HG02981 (cell line): ENCODE results near the gene ZNF488.

Source experiments
- ATAC-seq: cut with Tn5 transposase; IDR thresholded peaks from one replicate; pipeline ENCODE4 v1.9.1; 2021; ENCODE audit warnings: mild to moderate bottlenecking, moderate library complexity; ENCODE audit not compliant: unreplicated experiment

The ZNF488 gene

DNA sequence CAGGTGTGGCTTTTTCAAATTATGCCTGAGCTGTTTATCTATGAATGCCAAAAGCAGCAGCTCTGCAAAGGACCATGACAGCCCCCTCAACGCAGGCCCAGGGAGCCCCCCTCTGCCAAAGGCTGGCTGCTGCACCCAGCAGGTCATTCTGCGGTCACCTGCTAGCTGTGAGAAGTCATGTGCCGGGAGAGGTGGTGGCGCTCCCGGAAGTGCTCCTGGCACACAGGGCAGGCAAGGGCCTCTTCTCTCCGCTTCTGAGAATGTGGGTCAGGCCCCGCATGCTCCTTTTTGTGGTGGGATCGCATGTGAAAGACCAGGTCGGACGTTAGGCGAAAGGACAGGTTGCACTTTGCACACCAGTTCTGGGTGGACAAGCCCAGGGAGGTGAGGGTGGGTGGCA lies 16.4 kb downstream of the ZNF488 start:
- no peak for ATAC-seq

DNA sequence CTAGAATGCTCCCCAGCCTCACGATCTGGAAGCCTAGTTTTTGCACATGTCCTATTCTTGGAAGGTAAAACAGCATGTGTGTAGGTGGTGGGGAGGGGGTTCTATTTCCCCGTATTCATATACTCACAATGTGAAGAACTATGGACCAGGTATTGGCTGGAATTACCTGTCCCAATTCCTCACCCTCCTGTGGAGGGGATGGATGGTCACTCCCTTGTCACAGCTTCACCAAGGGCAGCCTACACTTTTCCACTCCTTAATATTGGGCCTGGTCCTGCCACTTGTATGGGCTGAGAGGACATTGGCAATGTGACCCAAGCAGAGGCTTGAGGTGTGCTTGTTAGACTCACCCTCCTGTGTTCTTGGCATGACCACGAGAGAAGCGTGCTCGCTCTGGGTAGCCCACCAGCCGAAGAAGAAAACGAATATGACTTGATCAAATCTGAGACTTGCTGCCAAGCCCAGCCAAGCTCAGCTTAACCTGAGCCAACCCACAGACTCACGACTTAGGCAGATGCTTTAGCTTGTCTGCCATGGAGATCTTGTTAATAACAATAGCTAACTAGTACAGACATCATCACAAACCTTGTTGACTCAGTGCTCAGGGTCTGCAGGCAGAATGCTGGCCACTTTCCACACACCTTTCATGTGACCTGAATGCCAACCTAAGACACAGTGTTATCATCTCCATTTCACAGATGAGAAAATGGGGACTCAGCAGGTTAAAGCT lies 17.2 kb downstream of the ZNF488 start:
- no peak for ATAC-seq

DNA sequence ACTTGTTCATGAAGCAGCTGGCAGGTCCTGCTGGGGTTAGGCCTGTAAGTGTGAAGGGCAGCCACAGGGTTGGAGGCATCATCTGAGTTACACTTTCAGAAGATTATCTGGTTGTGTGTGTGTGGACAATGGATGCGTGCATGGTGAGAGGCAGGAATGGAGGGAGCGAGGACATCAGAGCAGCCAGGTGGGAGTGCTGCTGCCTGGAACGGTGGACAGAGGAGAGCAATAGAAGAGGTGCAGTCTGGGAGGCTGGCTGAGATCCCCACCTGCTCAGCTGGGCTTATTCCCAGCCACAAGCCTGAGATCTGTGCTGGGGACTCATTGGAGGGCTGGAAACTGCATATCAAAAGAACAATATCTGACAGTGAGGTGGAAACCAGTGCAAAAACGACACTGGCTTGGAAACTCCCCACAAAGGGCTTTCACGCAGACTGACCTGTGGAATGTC lies 17.9 kb downstream of the ZNF488 start:
- ATAC-seq = no peak

DNA sequence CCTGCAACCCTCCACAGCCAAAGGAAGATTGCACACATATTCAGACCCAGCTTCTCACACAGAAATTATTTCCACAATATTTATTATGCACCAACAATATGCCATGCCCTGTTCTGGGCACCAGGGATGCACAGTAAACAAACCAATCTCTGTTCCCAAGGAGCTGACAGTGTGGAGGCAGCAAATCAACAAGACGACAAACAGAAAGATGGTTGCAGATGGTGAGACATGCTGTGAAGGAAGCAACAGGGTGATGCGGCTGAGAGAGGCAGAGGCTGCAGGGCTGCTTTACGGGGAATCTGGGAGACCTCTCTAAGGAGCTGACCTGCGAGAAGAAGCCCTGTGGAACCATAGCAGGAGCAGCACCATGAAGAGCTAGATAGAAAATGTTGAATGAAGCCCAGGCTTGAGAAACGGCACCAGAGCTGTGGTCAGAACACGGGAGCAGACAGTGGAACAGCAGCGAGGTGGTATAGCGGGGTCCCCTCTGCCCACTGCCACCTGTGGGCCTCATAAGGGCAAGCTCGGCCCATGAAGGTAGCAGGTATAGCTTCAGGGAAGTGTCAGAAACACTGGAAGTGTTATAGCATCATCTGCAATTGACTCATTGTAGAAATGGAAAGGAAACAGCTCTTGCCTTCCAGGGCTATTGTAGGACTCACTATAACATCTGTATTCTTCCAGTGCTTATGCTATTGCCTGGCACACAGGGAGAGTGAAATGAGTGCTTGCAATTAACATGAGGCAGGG lies 18.5 kb downstream of the ZNF488 start:
- ATAC-seq = no peak

DNA sequence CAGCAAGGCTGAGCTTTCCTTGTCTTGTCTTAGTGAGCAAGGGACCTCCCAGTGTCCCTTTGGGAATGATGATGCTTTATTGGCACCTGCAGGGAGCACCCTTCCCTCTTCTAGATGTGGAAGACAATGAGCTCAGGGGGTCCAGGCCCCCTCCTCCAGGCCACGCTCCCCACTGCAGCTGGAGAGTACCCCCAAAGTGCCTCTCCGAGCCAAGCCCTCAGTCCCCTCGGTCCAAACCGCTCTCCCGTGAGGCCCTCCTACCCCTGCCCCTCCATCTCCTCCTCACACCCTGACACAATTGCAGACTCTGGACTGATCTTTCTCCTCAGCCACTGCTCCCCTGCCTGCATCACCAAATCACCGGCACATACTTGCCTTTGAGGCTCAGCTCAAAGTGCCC lies 19.2 kb downstream of the ZNF488 start:
- no peak for ATAC-seq

DNA sequence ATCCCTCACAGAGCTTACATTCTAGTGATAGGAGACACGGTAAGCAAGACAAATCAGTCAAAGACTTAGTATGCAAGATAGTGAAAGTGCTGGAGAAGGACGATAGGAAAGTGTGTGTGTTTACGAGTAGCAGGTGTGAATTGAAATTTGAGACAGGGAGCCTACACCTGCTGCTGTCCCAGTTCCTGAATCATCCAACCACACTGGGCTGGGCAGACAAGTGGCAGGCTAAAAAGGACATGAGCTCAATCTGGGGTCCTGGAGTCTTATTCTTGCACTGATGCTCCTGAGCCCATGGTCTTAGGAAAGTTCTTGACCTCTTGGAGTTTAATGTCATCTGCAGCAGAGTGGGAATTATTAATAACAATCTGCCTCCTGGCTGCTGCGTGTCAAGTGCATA lies 19.7 kb downstream of the ZNF488 start:
- no peak for ATAC-seq

DNA sequence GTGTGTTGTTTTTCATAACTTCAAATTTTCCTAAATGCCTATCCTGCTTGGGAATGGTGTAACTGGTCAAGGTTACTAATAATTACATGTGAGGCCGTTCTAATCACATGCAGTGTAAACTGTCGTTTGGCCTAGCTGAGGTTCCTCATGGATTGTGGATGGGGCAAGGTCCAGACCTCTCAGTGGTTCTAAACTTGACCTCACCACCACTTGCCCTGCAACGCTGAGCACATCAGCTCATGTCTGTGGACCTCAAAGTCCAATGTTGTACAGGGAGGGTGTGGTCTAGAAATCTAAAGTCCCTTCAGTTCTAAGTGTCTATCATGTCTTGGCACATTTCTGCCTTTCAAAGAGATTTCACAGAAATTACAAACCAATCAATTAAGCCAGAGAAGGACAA lies 20.3 kb downstream of the ZNF488 start:
- no peak for ATAC-seq

DNA sequence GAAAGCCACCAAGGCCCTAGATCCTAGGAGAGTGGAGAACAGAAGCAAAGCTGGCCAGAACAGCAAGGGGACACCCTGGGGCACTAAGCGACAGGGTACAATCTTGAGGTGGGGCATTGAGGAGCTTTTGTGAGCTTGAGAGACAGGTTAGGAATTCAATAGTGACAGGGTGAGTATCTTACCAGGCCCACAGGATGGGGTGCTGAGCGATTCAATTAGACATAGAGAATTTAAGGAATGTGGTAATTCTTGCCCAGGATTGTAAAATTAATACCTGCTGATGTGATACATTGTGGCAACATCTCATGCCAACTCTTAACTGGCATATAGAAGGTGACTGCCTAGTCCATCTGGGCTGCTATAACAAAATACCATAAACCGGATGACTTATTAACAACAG lies 21.9 kb downstream of the ZNF488 start:
- ATAC-seq = no peak

DNA sequence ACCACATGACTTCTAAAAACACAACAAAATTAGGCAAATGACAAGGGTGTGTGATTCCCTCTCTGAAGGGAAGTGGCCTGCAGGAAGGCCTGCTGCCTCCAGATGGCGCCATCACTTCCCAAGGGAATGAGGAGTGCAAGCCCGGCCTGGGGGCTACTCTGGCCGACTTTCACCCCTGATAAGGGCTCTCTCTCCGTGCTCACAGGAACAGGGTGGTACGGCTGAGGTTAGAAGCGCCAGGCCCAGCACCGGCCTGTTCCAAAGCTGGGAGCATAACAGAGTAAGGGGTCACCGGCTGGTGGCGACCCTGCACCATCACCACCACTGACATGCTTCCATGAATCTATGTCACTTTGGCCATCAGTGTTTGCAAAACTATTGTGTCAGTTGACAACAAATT lies 22.8 kb downstream of the ZNF488 start:
- ATAC-seq = no peak

DNA sequence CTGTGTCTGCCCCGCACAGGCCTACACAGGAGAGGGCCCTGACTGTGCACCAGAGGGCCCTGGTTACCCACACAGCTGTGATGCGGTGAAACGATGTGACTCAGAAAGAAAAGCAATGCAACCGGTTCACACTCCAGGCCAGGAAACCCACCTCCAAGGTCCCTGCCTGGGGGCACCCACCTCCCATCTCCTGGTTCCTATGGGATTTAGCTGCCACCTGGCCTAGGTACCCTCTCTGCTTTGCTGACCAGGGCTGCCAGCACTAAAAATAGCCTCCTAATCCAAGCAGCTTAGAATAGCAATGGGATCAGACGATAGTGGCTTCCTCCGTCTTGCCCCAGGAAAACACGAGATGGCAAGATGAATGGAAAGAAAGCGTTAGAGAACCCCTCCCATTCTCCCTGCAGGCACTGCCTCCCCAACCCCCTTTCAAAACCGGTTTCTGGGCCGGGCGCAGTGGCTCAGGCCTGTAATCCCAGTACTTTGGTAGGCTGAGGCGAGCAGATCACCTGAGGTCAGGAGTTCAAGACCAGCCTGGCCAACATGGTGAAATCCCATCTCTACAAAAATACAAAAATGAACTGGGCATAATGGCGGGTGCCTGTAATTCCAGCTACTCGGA lies 23.6 kb downstream of the ZNF488 start:
- ATAC-seq = no peak

DNA sequence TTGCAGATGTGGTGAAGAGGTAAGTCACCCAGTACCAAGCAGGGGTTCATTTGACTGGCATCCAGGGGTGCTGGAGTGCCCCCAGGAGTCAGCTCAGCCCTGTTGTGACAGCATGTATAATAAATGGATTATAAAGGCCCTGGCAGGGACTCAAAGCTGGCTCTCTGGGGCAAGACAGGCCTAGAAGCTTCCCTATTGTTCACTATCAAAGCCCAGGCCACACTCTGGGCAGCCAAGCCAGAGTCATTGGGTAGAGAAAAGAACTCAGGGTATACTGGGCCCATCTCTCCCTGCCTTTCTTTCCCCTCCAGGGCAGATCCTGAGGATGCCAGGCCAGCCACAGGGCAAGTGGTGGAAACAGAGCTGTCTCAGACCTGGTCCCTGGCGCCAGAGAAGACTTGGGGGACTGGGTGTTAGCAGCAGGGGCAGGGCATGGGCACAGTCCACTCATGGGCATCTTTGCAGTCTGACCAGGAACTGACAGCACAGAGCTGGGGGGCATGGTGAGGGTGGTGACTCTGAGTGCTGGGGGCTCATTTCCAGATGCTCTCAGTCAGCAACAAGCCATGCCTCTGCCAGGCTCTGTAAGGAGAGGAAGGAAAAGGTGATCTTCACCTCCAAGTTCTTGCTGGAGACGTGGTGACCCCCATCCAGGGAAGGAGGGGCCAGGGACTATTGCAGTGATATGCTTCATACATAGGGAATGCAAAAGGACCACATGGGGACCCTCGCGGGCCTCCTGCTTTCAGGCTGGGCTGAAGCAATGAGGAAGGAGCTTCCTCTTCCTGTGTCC lies 24.3 kb downstream of the ZNF488 start:
- ATAC-seq = no peak

DNA sequence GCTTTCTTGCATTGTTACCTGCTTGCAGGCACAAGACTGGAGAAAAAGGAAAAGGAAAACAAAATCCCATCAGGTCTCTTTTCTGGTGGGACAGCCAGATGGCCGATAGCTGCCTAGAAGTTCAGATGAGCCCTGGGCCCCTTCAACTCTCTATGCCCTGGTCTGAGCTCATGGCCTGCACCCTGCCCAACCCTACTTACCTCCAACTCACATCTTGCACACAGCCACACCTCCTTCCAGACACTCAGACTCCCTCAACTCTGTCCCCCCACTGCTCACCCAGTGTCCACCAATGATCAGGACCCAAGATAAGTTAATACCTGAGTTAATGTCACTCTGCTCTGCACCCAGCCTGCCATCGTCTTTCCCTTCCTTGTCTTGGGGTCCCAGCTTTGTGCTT lies 25.0 kb downstream of the ZNF488 start:
- no peak for ATAC-seq

DNA sequence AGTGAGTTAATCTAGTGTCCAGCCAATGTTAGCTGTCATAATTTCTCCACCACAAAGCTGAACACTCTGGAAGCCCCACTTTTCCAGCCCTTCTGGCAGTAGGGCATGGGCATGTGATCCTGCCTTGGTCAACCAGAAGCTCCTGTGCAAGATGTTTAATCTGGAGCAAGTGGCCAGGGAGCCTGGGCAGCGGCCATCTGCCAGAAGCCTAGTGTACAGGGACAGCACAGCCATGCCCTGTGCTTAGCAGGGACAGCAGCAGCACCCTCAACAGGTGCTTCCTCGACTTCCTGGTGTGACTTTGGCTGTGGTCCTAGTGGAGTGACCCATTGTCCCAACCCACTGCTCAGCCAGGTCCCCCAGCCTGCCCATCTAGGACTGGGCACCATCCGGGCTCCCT lies 25.6 kb downstream of the ZNF488 start:
- ATAC-seq = no peak

DNA sequence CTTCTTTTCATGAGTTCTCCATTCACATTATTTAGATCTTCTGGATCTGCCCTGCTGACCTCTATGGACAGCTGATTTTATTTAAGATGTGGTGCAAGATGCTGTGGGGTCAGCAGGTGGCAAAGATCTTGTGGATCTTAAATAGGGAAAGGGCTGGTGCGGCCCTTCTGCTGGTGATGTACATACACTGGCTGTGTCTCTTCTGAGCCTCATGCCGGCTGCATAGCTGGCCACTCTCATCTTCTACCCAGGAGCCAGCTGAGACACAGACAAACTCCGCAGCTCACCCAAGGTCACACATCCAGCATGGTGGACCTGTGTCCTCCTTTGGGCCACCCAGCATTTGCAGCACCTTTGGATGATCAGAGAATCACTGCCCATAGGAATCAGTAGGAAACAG lies 26.2 kb downstream of the ZNF488 start:
- no peak for ATAC-seq

DNA sequence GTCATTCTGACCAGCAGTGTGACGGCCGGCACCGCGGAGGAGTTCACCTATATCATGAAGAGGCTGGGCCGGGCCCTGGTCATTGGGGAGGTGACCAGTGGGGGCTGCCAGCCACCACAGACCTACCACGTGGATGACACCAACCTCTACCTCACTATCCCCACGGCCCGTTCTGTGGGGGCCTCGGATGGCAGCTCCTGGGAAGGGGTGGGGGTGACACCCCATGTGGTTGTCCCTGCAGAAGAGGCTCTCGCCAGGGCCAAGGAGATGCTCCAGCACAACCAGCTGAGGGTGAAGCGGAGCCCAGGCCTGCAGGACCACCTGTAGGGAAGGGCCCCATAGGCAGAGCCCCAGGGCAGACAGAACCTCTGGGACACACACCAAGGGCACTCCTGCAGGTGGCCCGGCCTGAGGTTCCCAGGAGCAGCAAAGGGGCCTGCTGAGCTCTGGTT lies 26.9 kb downstream of the ZNF488 start:
- no peak for ATAC-seq

DNA sequence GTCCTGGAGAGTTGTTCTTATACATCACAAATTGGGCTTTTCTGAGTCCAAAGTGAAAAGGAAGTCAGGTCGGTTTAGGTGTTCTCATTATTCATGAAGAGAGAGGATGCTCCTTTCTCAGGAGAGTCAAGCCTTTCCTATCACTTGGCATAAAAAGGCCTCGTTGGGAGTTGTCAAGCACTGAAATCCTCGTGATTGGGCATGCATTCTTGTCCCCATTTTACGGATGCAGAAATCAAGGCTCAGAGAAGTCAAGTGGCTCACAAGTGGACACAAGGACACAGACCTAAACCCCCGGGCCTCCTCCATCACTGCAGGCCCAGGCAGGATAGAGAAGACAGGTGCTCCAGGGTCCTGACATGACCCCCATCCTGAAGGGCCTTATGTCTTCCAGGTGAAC lies 27.4 kb downstream of the ZNF488 start:
- no peak for ATAC-seq

DNA sequence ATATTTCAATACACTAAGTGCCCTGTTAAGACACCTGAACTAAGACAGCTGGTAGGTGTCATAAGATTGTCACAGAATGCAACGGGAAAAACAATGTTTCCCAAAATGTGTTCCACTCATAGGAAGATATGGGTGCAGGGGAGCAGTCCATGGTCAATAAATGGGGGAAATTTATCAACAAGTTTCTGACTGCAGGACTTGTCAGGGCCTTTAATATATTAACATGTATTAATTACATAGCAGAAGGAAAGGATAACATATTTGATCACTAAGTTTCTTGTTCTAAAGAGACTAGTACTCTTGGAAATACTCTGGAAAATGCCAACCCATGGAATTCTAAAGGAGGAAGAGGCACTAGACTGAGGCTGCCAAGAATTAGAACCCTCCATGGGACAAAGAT lies 29.2 kb downstream of the ZNF488 start:
- ATAC-seq = no peak

DNA sequence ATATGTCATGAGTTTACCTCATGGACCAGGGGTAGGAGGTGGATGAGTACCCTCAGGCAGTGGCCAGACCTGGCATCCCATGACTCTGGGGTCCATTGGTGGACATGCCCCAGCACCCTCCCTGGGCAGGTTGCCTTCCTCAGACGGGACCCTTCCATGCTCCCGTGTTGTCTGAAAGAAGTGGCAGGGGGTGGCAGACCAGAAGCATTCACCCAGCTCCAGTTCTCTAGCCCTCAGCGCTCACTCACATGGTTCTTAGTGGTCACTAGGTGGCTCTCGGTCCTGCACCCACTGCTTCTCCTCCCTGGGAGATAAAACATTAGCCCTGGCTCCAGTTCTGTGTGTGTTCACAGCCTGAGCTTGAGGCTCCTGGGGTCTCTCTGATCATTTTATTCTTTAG lies 29.9 kb downstream of the ZNF488 start:
- no peak for ATAC-seq

DNA sequence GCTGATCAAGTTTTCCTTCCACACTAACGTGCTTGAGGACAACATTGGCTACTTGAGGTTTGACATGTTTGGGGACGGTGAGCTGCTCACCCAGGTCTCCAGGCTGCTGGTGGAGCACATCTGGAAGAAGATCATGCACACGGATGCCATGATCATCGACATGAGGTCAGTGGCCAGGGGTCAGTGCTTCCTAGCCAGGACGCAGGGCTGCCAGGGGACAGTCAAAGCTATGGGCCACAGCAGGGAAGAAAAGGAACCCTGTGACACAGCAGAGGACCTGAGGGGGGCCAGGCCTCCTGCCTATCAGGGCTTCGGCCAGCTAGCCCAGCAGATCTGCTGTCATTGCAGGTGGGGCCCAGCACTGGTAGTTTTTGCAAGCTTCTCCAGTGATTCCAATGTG lies 30.7 kb downstream of the ZNF488 start:
- no peak for ATAC-seq

DNA sequence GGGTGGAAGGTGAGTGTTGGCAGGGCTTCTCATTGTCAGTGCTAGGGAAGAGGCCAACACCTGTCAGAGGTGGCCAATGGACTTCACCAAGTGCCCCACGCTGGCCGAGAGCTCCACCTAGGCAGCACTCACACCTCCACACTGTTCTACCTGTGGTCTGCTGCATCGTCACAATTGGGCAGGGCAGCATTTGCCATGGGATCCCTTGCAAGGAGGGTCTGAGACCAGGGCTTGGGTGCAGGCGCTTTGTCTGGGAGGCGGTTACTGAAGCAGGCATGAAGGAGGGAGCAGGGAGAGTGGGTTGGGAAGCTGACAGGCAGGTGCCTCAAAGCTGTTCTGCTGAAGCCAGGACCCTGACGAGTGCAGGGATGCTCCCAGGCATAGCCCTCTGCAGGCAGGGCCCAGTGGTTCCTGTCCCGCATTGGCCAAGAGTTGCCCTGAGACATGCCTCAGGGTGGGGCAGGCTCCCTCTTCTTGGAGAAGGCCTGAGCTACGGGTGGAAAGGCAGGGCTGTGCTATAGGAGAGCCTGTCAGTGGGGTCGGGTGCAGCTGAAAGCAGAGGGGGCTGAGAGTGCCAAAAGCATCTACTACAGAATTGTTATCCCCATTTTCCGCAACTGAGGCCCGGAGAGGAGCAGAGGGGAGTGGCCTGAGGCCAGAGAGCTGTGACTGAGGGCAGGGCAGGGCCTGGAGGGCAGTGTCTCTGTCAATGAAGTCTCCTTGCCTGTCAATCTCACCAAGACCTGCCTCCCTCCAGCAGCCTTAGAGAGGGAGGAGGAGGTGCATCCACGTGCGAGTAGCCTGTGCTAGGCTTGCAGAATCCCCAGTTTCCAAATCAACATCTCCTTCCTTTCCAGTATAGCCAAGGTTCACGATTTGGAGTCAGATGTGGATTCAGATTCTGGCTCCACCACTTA lies 31.9 kb downstream of the ZNF488 start:
- no peak for ATAC-seq
